HEK293 (cell line): Measurements from ENCODE around the gene FOXG1.

Source experiments
- CTCF ChIA-PET: fragments of 350-600 bp; formaldehyde crosslinking; extraction: SDS; loops from one replicate; lab custom pipeline; 2021; ENCODE audit warnings: antibody characterized with exemption; lab: Yijun Ruan, JAX
- POLR2A ChIA-PET: fragments of 300-600 bp; formaldehyde crosslinking; extraction: SDS; loops from one replicate; lab custom pipeline; 2020; ENCODE audit warnings: antibody characterized with exemption, inconsistent platforms; lab: Yijun Ruan, JAX
- H3K27ac ChIP-seq: fragments of 200-500 bp; sonication (Bioruptor generic); 2 replicates; pipeline ENCODE4 v1.5.1; 2014; ENCODE audit warnings: low read depth, low read length, control low read depth, inconsistent platforms; ENCODE audit errors: extremely low read depth
- H3K36me3 ChIP-seq, 2 experiments: fragments of 200-500 bp in 1 of 2; sonication (Bioruptor generic) in 1 of 2; 1 replicate in 1 of 2; 2 replicates in 1 of 2; pipeline ENCODE4 v1.5.1; 2014 to 2017; ENCODE audit warnings: inconsistent platforms in 2 of 2, low read length in 2 of 2; ENCODE audit not compliant: control insufficient read depth in 2 of 2, insufficient read depth in 1 of 2
- H3K4me1 ChIP-seq: fragments of 200-500 bp; sonication (Bioruptor generic); 2 replicates; pipeline ENCODE4 v1.5.1; 2014; ENCODE audit warnings: mild to moderate bottlenecking, low read length, inconsistent platforms; ENCODE audit not compliant: control insufficient read depth, insufficient read depth
- H3K4me3 ChIP-seq: 2 replicates; pipeline ENCODE4 v1.5.1; 2011; ENCODE audit warnings: low read depth, mild to moderate bottlenecking, control low read depth, low read length, moderate library complexity
- H3K9me3 ChIP-seq: fragments of 200-500 bp; sonication (Bioruptor generic); 2 replicates; pipeline ENCODE4 v1.5.1; 2014; ENCODE audit warnings: low read depth, low read length, inconsistent platforms; ENCODE audit not compliant: control insufficient read depth, insufficient read depth
- EGR2 ChIP-seq: fragments of 450-650 bp; formaldehyde crosslinking; IDR thresholded peaks from 2 replicates; pipeline ENCODE4 v1.5.1; 2016; ENCODE audit warnings: low read depth, missing biosample characterization, missing genetic modification characterization
- KLF8 ChIP-seq: fragments of 450-650 bp; formaldehyde crosslinking; IDR thresholded peaks from 2 replicates; pipeline ENCODE4 v1.5.1; 2016; ENCODE audit warnings: missing biosample characterization, missing genetic modification characterization
- PRDM1 ChIP-seq: fragments of 450-650 bp; formaldehyde crosslinking; IDR thresholded peaks from 2 replicates; pipeline ENCODE4; 2016; ENCODE audit warnings: missing biosample characterization, missing genetic modification characterization
- PRDM10 ChIP-seq: fragments of 450-650 bp; formaldehyde crosslinking; IDR thresholded peaks from 2 replicates; pipeline ENCODE4 v1.5.1; 2016; ENCODE audit warnings: missing biosample characterization, missing genetic modification characterization
- TRIM28 ChIP-seq: IDR thresholded peaks from 2 replicates; pipeline ENCODE4 v1.6.1; 2011; ENCODE audit warnings: low read length, control low read depth, borderline replicate concordance
- ZBTB11 ChIP-seq: fragments of 450-650 bp; formaldehyde crosslinking; conservative IDR thresholded peaks from 2 replicates; pipeline ENCODE4 v1.5.1; 2016; ENCODE audit warnings: low read depth, missing biosample characterization, missing genetic modification characterization
- ZNF274 ChIP-seq, 2 experiments: fragments of 200-500 bp in 1 of 2; fragments of 450-650 bp in 1 of 2; sonication (Bioruptor generic) in 1 of 2; formaldehyde crosslinking in 1 of 2; IDR thresholded peaks; 2 replicates each; pipeline versions ENCODE4 v1.5.1 to v1.6.1; 2014 to 2016; ENCODE audit warnings: borderline replicate concordance in 1 of 2, inconsistent platforms in 1 of 2, low read length in 1 of 2, missing biosample characterization in 1 of 2, missing genetic modification characterization in 1 of 2
- ZNF366 ChIP-seq: fragments of 450-650 bp; formaldehyde crosslinking; conservative IDR thresholded peaks from 2 replicates; pipeline ENCODE4 v1.5.1; 2016; ENCODE audit warnings: missing biosample characterization, missing genetic modification characterization
- ZNF530 ChIP-seq: fragments of 450-650 bp; formaldehyde crosslinking; IDR thresholded peaks from 2 replicates; pipeline ENCODE4 v1.5.1; 2016; ENCODE audit warnings: low read depth, missing biosample characterization, missing genetic modification characterization
- ZNF561 ChIP-seq: fragments of 450-650 bp; IDR thresholded peaks from 2 replicates; pipeline ENCODE4 v1.5.1; 2018; ENCODE audit warnings: missing biosample characterization, missing genetic modification characterization, borderline replicate concordance
- ZNF600 ChIP-seq: fragments of 450-650 bp; formaldehyde crosslinking; IDR thresholded peaks from 2 replicates; pipeline ENCODE4 v1.5.1; 2016; ENCODE audit warnings: missing biosample characterization, missing genetic modification characterization
- ZNF610 ChIP-seq: fragments of 450-650 bp; formaldehyde crosslinking; IDR thresholded peaks from 2 replicates; pipeline ENCODE4 v1.5.1; 2016; ENCODE audit warnings: missing biosample characterization, missing genetic modification characterization, borderline replicate concordance
- ZNF654 ChIP-seq: fragments of 450-650 bp; formaldehyde crosslinking; IDR thresholded peaks from 2 replicates; pipeline ENCODE4 v1.5.1; 2016; ENCODE audit warnings: low read depth, missing biosample characterization, missing genetic modification characterization

Gene FOXG1

GRCh38 chr14:28755884-28756268 is 10.7 kb upstream of the FOXG1 start:
- H3K4me3 ChIP-seq, result no peak overlapping the region
- POLR2A ChIA-PET, result no interaction called here
- no peaks in the 10 kb centered on the region for H3K36me3 ChIP-seq
- no peak overlapping the region for H3K27ac ChIP-seq
- no peaks in the 10 kb centered on the region for H3K4me1 ChIP-seq
- H3K9me3 ChIP-seq, result no peaks in the 10 kb centered on the region
- TF ChIP-seq PRDM10 (tag by site-specific recombination) (no peak), ZNF366 (tag by site-specific recombination) (peak; percentile 75), PRDM1 (peak; percentile 59), ZNF610 (tag by site-specific recombination) (no peak)
- CTCF ChIA-PET, result interaction anchor here (0.5 to 4.5 kb wide), 11 partner anchors 8 to 1815 kb away, joined by 3 to 20 read pairs (median 4); no protein-coding TSS in a partner anchor

GRCh38 chr14:28756269-28756883 is 10.2 kb upstream of the FOXG1 start:
- no peaks in the 10 kb centered on the region for H3K4me1 ChIP-seq
- no peak overlapping the region for H3K27ac ChIP-seq
- H3K36me3 ChIP-seq, result peaks cover 0 to 2% of the 10 kb centered on the region in 2 experiments; a peak in 1 of 3 replicates
- no peaks in the 10 kb centered on the region for H3K9me3 ChIP-seq
- ChIA-PET POLR2A (interaction anchor here (1.1 kb wide), 1 partner anchor 10 kb away, joined by 5 read pairs; the partner anchor contains the start of gene FOXG1), CTCF (interaction anchor here (0.5 to 4.5 kb wide), 13 partner anchors 9 to 1458 kb away, joined by 3 to 20 read pairs (median 4); no protein-coding TSS in a partner anchor)
- TF ChIP-seq EGR2 (no peak), ZNF274 (IDR thresholded peaks at IDR 0.05; ENCODE audit: low read length) (no peak), ZNF274 (tag by site-specific recombination; IDR thresholded peaks at IDR 0.05; ENCODE audit: borderline replicate concordance) (no peak), ZBTB11 (tag by site-specific recombination) (no peak), TRIM28 (no peak), ZNF654 (tag by site-specific recombination) (no peak), KLF8 (tag by site-specific recombination) (no peak)
- no peak overlapping the region for H3K4me3 ChIP-seq

GRCh38 chr14:28756884-28757570 is 9.6 kb upstream of the FOXG1 start:
- no peak overlapping the region for H3K27ac ChIP-seq
- no peak overlapping the region for H3K4me3 ChIP-seq
- TF ChIP-seq ZNF561 (tag by site-specific recombination) (no peak), ZNF600 (tag by site-specific recombination) (peak; percentile 56; the same call in 1 of the 2 replicates), ZNF530 (tag by site-specific recombination) (no peak), ZNF654 (tag by site-specific recombination) (peak; percentile 27)
- CTCF ChIA-PET, result interaction anchor here (0.6 to 4.5 kb wide), 14 partner anchors 8 to 1527 kb away, joined by 3 to 20 read pairs (median 4); no protein-coding TSS in a partner anchor
- H3K36me3 ChIP-seq, result peaks cover 0 to 8% of the 10 kb centered on the region in 2 experiments; a peak in 1 of 3 replicates
- H3K4me1 ChIP-seq, result no peaks in the 10 kb centered on the region
- POLR2A ChIA-PET, result interaction anchor here (1.1 kb wide), 1 partner anchor 9 kb away, joined by 5 read pairs; the partner anchor contains the start of gene FOXG1
- no peaks in the 10 kb centered on the region for H3K9me3 ChIP-seq
